ENCODE results near the gene TMEM141.
"Not testable (repeated sequence)": the region's sequence is repeated elsewhere in the genome, so short reads cannot be mapped to it uniquely, and the experiment has no call there.

The TMEM141 gene

GRCh38 chr9:136759001-136759400 lies 32.1 kb upstream of the TMEM141 start:
- Mint-ChIP-seq H3K36me3 (ENCODE audit: insufficient read depth) (no peaks in the 10 kb centered on the region), H3K4me1 (no peaks in the 10 kb centered on the region), H3K27me3 (no peaks in the 10 kb centered on the region), H3K4me3 (no peak overlapping the region), H3K9me3 (no peaks in the 10 kb centered on the region), H3K27ac (ENCODE audit: low read depth) (no peak overlapping the region)
- DNase-seq (ENCODE audit: low spot score in 2 of 2): no peak
- ATAC-seq (replicated peaks; ENCODE audit: extremely low read depth, poor library complexity, severe bottlenecking): no peak

DNA sequence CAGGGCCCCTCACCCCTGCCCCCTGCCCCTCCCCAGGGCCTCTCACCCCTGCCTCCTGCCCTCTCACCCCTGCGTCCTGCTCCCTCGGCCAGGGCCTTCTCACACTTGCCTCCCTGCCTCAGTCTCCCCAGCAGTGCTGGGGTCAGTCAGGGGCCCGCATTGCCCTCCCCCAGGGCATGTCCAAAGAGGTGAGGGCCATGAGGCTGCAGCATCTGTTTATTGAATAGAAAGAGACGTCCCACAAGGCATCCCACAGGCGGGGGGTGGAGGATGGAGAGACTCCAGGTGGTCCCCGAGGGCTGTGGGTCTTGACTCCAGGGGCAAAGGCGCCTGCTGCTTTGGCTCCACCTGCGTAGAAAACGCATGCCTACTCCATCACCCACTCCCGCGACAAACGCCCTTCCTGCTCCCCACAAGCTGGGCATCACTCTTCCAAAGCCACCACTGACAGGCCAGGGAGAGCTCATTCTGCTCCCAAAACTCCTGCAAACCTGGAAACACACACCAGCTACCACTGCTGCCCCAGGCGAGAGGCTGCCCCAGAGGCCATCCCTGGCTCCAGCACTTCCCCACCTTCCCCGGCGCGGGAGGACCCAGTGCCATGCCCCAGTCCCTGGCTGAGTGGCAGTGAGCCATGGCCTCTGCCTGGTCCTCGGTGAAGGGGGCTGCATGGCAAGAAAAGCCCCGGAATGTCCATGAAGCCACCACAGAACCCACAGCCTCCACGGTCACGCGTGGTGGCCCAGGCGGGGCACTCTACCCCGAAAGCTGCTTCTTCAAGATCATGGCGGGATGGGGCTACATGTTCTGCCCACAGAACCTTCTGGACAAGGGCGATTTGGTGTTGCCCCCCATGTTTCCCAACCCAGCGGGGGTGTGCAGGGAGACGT lies 31.5 kb upstream of the TMEM141 start:
- Mint-ChIP-seq H3K27ac (ENCODE audit: low read depth) (peak overlapping the region; percentile 55), H3K4me1 (no peaks in the 10 kb centered on the region), H3K9me3 (no peaks in the 10 kb centered on the region), H3K4me3 (no peak overlapping the region), H3K36me3 (ENCODE audit: insufficient read depth) (no peaks in the 10 kb centered on the region), H3K27me3 (no peaks in the 10 kb centered on the region)
- ATAC-seq (replicated peaks; ENCODE audit: extremely low read depth, poor library complexity, severe bottlenecking) (no peak), DNase-seq (ENCODE audit: low spot score in 2 of 2) (no peak)

GRCh38 chr9:136760424-136760823 lies 30.7 kb upstream of the TMEM141 start:
- H3K4me1 Mint-ChIP-seq: no peaks in the 10 kb centered on the region
- ATAC-seq (replicated peaks; ENCODE audit: extremely low read depth, poor library complexity, severe bottlenecking) (no peak), DNase-seq (ENCODE audit: low spot score in 2 of 2) (no peak)
- H3K27me3 Mint-ChIP-seq: no peaks in the 10 kb centered on the region
- H3K27ac Mint-ChIP-seq (ENCODE audit: low read depth): peak overlapping the region; percentile 55
- H3K9me3 Mint-ChIP-seq: no peaks in the 10 kb centered on the region
- H3K4me3 Mint-ChIP-seq: no peak overlapping the region
- no peaks in the 10 kb centered on the region for H3K36me3 Mint-ChIP-seq (ENCODE audit: insufficient read depth)

DNA sequence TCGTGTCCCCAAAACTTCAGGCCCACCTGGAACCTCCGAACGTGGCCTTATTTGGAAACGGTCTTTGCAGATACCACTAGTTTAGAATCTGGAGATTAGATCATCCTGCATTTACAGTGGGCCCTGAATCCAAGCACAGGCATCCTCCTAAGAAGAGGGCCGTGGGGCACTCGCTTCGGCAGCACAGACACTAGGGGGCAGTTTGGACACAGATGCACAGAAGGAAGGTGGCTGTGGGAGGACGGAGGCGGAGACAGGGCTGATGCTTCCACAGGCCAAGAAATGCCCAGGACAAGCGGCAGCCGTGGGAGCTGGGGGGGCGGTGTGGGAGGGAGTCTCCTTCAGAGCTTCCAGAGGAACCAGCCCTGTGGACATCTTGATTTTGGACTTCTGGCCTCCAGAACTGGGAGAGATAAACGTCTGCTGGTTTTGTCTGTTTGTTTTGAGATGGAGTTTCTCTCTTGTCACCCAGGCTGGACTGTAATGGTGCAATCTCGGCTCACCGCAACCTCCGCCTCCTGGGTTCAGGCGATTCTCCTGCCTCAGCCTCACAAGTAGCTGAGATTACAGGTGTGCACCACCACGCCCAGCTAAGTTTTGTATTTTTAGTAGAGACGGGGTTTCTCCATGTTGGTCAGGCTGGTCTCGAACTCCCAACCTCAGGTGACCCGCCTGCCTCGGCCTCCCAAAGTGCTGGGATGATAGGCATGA lies 30.2 kb upstream of the TMEM141 start:
- not testable (repeated sequence) for H3K4me1 Mint-ChIP-seq; H3K27ac Mint-ChIP-seq (ENCODE audit: low read depth); H3K27me3 Mint-ChIP-seq; DNase-seq (ENCODE audit: low spot score in 2 of 2); H3K36me3 Mint-ChIP-seq (ENCODE audit: insufficient read depth); H3K4me3 Mint-ChIP-seq; ATAC-seq (replicated peaks; ENCODE audit: extremely low read depth, poor library complexity, severe bottlenecking); H3K9me3 Mint-ChIP-seq

DNA sequence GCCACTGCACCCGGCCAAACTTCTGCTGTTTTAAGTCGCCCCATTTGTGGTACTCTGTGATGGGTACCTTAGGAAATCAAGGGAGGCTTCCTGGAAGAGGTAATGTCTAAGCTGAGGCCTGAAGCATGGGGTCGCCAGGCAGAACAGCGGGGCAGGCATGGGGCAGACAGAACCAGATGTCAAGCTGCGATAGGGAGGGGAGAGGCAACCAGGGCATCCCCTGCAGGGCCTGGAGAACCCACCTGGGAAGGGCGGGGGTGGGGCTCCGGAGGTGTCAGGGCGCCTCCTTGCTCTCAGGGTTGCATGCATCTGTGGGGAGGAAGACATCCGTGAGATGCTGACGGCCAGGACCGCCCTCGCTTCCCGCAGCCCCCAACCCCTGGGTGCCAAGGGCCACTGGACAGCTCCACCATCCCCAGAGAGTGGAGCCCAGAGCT lies 29.6 kb upstream of the TMEM141 start:
- H3K4me1 Mint-ChIP-seq: peaks cover under 1% of the 10 kb centered on the region
- DNase-seq (ENCODE audit: low spot score in 2 of 2): no peak
- no peak overlapping the region for H3K4me3 Mint-ChIP-seq
- H3K27me3 Mint-ChIP-seq: no peaks in the 10 kb centered on the region
- H3K27ac Mint-ChIP-seq (ENCODE audit: low read depth): no peak overlapping the region
- no peaks in the 10 kb centered on the region for H3K36me3 Mint-ChIP-seq (ENCODE audit: insufficient read depth)
- H3K9me3 Mint-ChIP-seq: no peaks in the 10 kb centered on the region
- ATAC-seq (replicated peaks; ENCODE audit: extremely low read depth, poor library complexity, severe bottlenecking): no peak

DNA sequence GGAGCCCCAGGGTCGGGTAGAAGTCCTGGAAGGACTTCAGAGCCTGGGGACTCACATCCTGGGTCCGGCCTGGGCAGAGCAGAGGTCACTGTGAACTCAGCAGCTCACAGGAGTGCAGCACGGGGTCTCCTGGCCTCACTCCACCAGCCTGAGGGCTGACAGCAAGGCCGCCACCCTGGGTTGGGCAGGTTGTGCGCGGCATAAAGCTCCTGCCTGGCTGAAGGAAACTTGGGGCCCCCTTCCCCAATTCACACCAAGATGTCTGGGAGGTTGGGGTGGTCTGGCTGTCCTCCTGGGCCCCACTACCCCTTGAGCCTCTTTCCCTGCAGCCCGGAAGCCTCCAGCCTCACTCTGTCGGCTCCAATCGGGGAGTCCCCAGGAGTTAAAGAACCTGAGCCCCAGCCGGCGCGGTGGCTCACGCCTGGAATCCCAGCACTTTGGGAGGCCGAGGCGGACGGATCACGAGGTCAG lies 28.9 kb upstream of the TMEM141 start:
- H3K9me3 Mint-ChIP-seq: no peaks in the 10 kb centered on the region
- ATAC-seq (replicated peaks; ENCODE audit: extremely low read depth, poor library complexity, severe bottlenecking) (no peak), DNase-seq (ENCODE audit: low spot score in 2 of 2) (no peak)
- H3K36me3 Mint-ChIP-seq (ENCODE audit: insufficient read depth): no peaks in the 10 kb centered on the region
- no peak overlapping the region for H3K27ac Mint-ChIP-seq (ENCODE audit: low read depth)
- H3K4me1 Mint-ChIP-seq: peaks cover 7% of the 10 kb centered on the region
- no peak overlapping the region for H3K4me3 Mint-ChIP-seq
- H3K27me3 Mint-ChIP-seq: peaks cover 3% of the 10 kb centered on the region

DNA sequence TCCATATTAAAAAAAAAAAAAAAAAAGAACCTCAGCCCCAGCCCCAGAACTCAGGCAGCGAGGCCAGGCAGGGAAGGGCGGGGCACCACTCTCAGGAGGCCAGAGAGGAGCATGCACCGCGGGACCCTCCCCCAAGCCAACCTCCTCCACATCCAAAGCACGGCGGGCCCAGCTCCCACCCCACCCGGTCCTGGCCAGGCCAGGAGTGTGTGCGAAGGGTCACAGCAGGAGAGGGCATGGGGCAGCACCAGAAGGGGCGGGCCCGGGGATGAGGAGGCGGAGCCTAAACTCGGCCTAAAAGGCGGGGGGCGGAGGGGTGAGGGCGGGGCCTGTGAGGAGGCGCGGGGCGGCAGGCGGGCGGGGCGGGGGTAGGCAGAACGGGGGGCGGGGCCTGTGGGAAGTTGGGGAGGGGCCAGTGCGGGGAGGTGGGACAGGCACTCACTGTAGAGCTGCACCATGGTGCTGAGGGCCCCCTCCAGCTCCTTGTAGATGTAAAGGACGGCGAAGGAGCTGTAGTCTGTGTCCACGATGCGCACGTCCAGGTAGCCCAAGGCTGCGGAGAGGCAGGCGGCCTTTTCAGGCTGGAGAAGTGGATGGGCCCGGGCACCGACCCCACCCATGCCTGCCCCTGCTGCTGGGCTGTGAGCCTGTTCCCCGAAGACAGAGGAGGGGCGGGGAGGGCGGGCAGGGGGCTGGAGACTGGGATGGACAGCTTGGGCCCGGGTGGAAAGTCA lies 28.1 kb upstream of the TMEM141 start:
- Mint-ChIP-seq H3K9me3 (no peaks in the 10 kb centered on the region), H3K4me1 (peaks cover 7% of the 10 kb centered on the region)
- no peak for DNase-seq (ENCODE audit: low spot score in 2 of 2)

DNA sequence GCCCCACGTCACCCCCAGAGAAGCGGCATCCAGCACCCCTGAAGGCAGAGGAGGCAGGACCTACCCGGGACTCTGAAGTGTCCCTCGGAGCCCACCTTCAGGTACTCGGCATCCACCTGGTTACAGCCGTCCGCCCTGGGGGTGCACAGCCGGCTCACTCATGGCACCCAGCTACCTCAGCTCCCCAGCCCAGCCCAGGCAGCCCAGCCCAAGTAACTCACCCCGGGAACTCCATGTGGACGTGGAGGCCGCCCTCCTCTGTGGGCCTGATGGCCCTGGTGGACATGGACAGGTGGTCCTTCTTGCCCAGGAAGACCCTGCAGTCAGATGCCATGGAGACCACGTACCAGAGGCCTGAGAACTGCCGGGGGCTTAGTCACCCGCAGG lies 27.5 kb upstream of the TMEM141 start:
- H3K4me1 Mint-ChIP-seq: peaks cover 7% of the 10 kb centered on the region
- H3K36me3 Mint-ChIP-seq (ENCODE audit: insufficient read depth): no peaks in the 10 kb centered on the region
- no peaks in the 10 kb centered on the region for H3K9me3 Mint-ChIP-seq
- ATAC-seq (replicated peaks; ENCODE audit: extremely low read depth, poor library complexity, severe bottlenecking) (no peak), DNase-seq (ENCODE audit: low spot score in 2 of 2) (no peak)
- H3K4me3 Mint-ChIP-seq: no peak overlapping the region
- H3K27ac Mint-ChIP-seq (ENCODE audit: low read depth): no peak overlapping the region
- H3K27me3 Mint-ChIP-seq: peaks cover 8% of the 10 kb centered on the region

More for the DNA sequence above, 28.1 kb upstream of the TMEM141 start:
- H3K36me3 Mint-ChIP-seq (ENCODE audit: insufficient read depth): no peaks in the 10 kb centered on the region
- H3K27ac Mint-ChIP-seq (ENCODE audit: low read depth): no peak overlapping the region
- no peak overlapping the region for H3K4me3 Mint-ChIP-seq
- ATAC-seq (replicated peaks; ENCODE audit: extremely low read depth, poor library complexity, severe bottlenecking): no peak
- peaks cover 8% of the 10 kb centered on the region for H3K27me3 Mint-ChIP-seq

GRCh38 chr9:136764301-136764891 lies 26.7 kb upstream of the TMEM141 start, which contains the start of gene LCN15:
LCN15 (minus strand) TSS chr9:136764518; CDS start chr9:136764488, 30 bp downstream.
- DNase-seq (ENCODE audit: low spot score in 2 of 2) (no peak), ATAC-seq (replicated peaks; ENCODE audit: extremely low read depth, poor library complexity, severe bottlenecking) (no peak)
- Mint-ChIP-seq H3K36me3 (ENCODE audit: insufficient read depth) (no peaks in the 10 kb centered on the region), H3K27me3 (peaks cover 8% of the 10 kb centered on the region), H3K4me1 (peaks cover 7% of the 10 kb centered on the region), H3K27ac (ENCODE audit: low read depth) (no peak within 1 kb of the TSS), H3K9me3 (no peaks in the 10 kb centered on the region), H3K4me3 (no peak within 1 kb of the TSS)

- Mint-ChIP-seq H3K4me1 (peaks cover 7% of the 10 kb centered on the region), H3K27ac (ENCODE audit: low read depth) (no peak overlapping the region), H3K4me3 (no peak overlapping the region), H3K9me3 (no peaks in the 10 kb centered on the region), H3K27me3 (peaks cover 8% of the 10 kb centered on the region), H3K36me3 (ENCODE audit: insufficient read depth) (peaks cover 1% of the 10 kb centered on the region)
- ATAC-seq (replicated peaks; ENCODE audit: extremely low read depth, poor library complexity, severe bottlenecking) (no peak), DNase-seq (ENCODE audit: low spot score in 2 of 2) (no peak)
Measured at GRCh38 chr9:136765041-136765440, 26.1 kb upstream of the TMEM141 start.

GRCh38 chr9:136765745-136766409 lies 25.3 kb upstream of the TMEM141 start:
- H3K27me3 Mint-ChIP-seq, H3K4me1 Mint-ChIP-seq: not testable (repeated sequence)

More at GRCh38 chr9:136765745-136766409, 25.3 kb upstream of the TMEM141 start:
- not testable (repeated sequence) for H3K4me3 Mint-ChIP-seq; H3K36me3 Mint-ChIP-seq (ENCODE audit: insufficient read depth); DNase-seq (ENCODE audit: low spot score in 2 of 2); H3K9me3 Mint-ChIP-seq; ATAC-seq (replicated peaks; ENCODE audit: extremely low read depth, poor library complexity, severe bottlenecking); H3K27ac Mint-ChIP-seq (ENCODE audit: low read depth)

Measured in central memory CD8-positive, alpha-beta T cell (primary cell).